Mesodermal cell (in vitro differentiated cells): Measurements from ENCODE around the gene JMJD8.

Experiments used
- H3K27ac ChIP-seq: 2 replicates; pipeline ENCODE4 v1.7.0; 2013; ENCODE audit warnings: mild to moderate bottlenecking, low read depth, low read length, moderate library complexity; ENCODE audit not compliant: severe bottlenecking
- H3K36me3 ChIP-seq: 2 replicates; pipeline ENCODE4 v1.7.1; 2013; ENCODE audit warnings: mild to moderate bottlenecking, low read length, moderate library complexity; ENCODE audit not compliant: control insufficient read depth, insufficient read depth
- H3K4me1 ChIP-seq: one replicate; pipeline ENCODE4 v1.7.1; 2013; ENCODE audit warnings: mild to moderate bottlenecking, low read length; ENCODE audit not compliant: insufficient read depth, control insufficient read depth, poor library complexity, severe bottlenecking
- H3K4me3 ChIP-seq: 2 replicates; pipeline ENCODE4 v1.7.0; 2013; ENCODE audit warnings: low read length, control low read depth, mild to moderate bottlenecking; ENCODE audit not compliant: insufficient read depth, poor library complexity, severe bottlenecking; ENCODE audit errors: extremely low read depth
- H3K9me3 ChIP-seq: 2 replicates; pipeline ENCODE4 v1.7.1; 2013; ENCODE audit warnings: mild to moderate bottlenecking, low read length, moderate library complexity; ENCODE audit not compliant: control insufficient read depth
- WGBS, 2 experiments: methylation state at CpG; one replicate each; pipeline ENCODE4 v1.1.5; 2013; ENCODE audit warnings: missing lambda C conversion rate in 2 of 2; ENCODE audit not compliant: insufficient coverage in 2 of 2; 5-methylcytosine and 5-hydroxymethylcytosine counted together

Gene JMJD8

DNA sequence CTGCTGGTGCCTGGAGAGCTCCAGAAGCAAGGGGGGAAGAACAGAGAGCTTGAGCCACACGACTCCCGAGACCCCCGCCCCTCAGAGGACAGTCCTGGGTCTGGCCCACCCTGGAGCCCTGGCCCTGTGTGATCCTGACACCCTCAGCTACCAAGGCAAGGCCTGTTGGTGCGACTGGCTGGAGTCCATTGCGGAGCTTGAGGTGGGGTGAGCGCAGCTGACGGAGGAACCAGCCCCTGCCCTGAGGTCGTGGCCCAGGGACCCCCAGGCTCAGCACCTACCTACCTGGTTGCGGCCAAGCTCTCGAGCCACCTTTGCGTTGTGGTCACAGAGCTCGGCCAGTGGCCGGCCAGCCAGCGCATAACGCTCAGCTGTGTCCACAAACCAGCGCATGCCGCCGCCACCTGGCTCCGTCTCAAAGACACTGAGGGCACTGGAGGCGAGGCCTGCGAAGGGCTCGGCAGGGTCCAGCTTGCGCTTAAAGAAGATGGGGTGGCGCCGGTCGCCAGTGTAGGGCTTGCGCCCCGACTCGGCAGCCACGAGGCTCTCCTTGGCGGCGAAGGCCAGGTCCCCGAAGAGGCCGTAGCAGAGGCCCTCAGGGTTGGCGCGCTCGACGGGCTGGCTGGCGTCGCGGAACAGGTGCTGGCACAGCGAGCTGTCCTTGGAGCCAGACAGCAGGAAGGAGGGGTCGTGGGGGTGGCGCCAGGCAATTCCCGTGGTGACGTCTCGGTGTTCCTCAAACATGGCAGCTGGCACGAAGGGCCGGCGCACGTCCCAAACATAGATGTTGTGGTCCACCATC, 2.5 kb upstream of the JMJD8 start:
- Histone ChIP-seq H3K36me3 (peaks cover 36% of the 10 kb centered on the region), H3K9me3 (no peaks in the 10 kb centered on the region), H3K27ac (no peak overlapping the region), H3K4me1 (peaks cover 13% of the 10 kb centered on the region), H3K4me3 (no peak overlapping the region)
- 96 to 97% methylated on average over 47 to 51 of the region's 51 CpGs for WGBS, 2 experiments

- peaks cover 20% of the 10 kb centered on the region for H3K4me1 ChIP-seq
- 86 to 95% methylated on average over 5 to 9 of the region's 10 CpGs for WGBS, 2 experiments
- H3K27ac ChIP-seq, result no peak overlapping the region
- H3K9me3 ChIP-seq, result no peaks in the 10 kb centered on the region
- H3K4me3 ChIP-seq, result no peak overlapping the region
- H3K36me3 ChIP-seq, result peaks cover 40% of the 10 kb centered on the region
Measured at GRCh38 chr16:685967-686366, 1.8 kb upstream of the JMJD8 start.

DNA sequence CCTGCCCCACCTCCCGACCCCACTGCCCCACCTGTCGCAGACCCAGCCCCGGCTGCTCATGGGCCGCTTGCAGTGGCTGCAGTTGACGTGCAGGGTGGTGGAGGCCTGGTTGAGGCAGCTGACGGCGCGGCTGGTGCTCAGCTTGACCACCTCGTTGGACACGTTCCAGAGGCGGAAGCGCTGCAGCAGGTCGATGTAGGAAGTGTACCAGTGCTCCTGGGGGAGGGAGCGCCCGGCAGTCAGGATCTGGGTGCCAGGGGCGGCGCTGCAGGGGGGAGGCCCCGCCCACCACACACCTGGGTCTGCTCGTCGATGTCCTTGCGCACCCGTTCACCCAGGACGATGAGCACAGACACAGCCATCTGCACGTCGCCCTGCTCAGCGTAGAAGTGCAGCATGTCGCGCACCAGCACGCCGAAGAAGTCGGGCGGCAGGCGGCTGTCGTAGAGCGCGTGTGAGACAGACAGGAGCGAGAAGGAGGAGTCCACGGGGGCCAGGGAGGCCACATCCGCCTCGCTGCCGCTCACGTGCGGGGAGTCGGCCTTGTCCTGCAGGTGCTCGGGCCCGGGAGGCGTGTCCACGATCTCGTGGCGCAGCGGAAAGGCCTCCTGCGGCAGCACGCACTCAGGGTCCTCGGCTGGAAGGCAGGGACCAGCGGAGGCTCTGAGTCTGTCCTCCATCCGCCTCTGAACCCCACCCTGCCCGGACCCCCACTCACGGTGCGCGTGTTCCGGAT, 995 bp upstream of the JMJD8 start:
- Histone ChIP-seq H3K9me3 (no peaks in the 10 kb centered on the region), H3K4me1 (peaks cover 22% of the 10 kb centered on the region), H3K4me3 (no peak overlapping the region), H3K36me3 (peaks cover 40% of the 10 kb centered on the region), H3K27ac (no peak overlapping the region)
- 97% methylated on average over 59 to 60 of the region's 61 CpGs for WGBS, 2 experiments

DNA sequence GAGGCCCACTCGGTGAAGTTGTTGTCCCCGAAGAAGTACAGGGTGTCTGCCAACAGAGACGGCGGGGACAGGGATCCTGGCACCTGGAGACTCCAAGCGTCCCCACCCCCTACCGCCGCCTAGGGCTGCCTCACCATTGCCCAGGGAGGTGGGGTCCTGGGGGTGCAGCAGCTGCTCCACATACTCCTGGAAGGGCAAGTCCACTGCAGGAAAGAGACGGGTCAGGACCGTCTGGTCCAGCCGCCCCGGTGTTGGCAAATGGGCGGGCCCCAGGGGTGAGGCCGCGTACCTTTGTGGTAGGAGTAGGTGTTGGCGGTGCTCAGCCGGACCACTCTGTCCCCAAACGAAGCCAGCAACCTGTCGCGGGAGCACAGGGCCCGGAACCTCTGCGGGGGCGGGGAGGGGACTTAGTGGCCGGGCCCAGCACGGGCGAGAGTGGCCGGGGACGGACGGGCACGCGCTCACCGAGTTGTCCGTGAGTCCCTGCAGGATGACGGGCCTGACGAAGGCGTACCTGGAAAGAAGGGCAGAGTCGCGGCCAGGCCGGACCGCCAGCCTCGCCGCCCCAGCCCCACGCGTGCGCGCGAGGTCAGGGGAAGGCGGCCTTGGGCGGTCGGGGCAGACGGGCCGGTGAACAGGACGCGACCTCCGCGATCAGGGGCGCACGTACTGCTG, 601 bp downstream of the JMJD8 start:
- 17 to 19% methylated on average over 50 to 53 of the region's 57 CpGs for WGBS, 2 experiments
- peak overlapping the region; percentile 62 for H3K4me3 ChIP-seq
- peak overlapping the region; percentile 45 for H3K27ac ChIP-seq
- peaks cover 12% of the 10 kb centered on the region for H3K4me1 ChIP-seq
- H3K9me3 ChIP-seq, result no peaks in the 10 kb centered on the region
- H3K36me3 ChIP-seq, result peaks cover 40% of the 10 kb centered on the region

- peak overlapping the region; percentile 62 for H3K4me3 ChIP-seq
- H3K36me3 ChIP-seq, result peaks cover 40% of the 10 kb centered on the region
- 94 to 95% methylated on average over 28 to 31 of the region's 36 CpGs for WGBS, 2 experiments
Measured at GRCh38 chr16:682493-683395, 1.4 kb downstream of the JMJD8 start.

DNA sequence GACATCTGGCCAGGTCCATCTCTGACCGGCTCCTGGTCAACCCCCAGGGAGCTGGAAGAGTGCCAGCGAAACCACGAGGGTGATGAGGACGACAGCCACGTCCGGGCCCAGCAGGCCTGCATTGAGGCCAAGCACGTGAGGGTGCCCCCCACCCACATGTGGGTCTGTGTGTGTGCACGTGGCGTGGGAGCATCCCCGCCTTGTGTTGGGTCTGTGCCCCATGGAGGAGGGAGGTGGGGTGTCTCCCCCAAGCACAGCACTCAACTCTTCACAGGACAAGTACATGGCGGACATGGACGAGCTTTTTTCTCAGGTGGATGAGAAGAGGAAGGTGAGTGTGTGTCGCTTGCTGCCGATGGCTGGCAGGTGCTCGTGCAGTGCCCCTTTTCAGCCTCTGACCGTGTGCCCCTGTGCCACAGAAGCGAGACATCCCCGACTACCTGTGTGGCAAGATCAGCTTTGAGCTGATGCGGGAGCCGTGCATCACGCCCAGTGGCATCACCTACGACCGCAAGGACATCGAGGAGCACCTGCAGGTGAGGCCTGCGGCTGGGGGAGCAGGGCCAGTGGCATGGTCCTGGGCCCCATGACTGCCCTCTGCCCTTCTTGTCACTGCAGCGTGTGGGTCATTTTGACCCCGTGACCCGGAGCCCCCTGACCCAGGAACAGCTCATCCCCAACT, 2.2 kb downstream of the JMJD8 start:
- Histone ChIP-seq H3K9me3 (no peaks in the 10 kb centered on the region), H3K4me1 (peaks cover 12% of the 10 kb centered on the region), H3K27ac (no peak overlapping the region), H3K4me3 (peak overlapping the region; percentile 78), H3K36me3 (peaks cover 37% of the 10 kb centered on the region)
- WGBS, 2 experiments, result 95 to 97% methylated on average over 22 to 27 of the region's 28 CpGs

More at GRCh38 chr16:682493-683395, 1.4 kb downstream of the JMJD8 start:
- Histone ChIP-seq H3K27ac (no peak overlapping the region), H3K4me1 (peaks cover 12% of the 10 kb centered on the region), H3K9me3 (no peaks in the 10 kb centered on the region)

DNA sequence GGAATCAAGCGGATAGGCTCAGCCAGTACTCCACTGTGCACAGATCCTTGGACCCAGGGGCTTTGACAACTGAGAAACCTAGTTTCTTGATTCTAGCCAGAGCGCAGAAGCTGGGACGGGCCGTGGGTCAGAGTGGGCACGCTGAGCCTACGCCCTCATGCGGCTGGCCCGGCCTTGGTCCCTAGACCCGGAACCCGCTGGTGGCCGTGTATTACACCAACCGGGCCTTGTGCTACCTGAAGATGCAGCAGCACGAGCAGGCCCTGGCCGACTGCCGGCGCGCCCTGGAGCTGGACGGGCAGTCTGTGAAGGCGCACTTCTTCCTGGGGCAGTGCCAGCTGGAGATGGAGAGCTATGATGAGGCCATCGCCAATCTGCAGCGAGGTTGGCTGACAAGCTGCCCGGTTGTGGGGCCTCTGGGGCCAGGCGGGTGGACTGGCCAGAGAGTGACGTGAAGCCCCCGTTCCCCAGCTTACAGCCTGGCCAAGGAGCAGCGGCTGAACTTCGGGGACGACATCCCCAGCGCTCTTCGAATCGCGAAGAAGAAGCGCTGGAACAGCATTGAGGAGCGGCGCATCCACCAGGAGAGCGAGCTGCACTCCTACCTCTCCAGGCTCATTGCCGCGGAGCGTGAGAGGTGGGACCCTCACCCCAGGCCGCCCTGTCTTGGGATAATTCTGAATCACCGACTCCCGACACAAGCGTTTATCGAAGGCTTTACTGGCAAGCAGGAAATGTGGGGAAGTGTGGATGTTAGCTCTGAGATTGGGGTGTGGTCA, 3.0 kb downstream of the JMJD8 start:
- Histone ChIP-seq H3K4me3 (peak overlapping the region; percentile 78), H3K27ac (peak overlapping the region; percentile 72), H3K36me3 (peaks cover 29% of the 10 kb centered on the region), H3K9me3 (no peaks in the 10 kb centered on the region), H3K4me1 (peaks cover 12% of the 10 kb centered on the region)
- WGBS, 2 experiments, result 60 to 63% methylated on average over 43 to 44 of the region's 44 CpGs

DNA sequence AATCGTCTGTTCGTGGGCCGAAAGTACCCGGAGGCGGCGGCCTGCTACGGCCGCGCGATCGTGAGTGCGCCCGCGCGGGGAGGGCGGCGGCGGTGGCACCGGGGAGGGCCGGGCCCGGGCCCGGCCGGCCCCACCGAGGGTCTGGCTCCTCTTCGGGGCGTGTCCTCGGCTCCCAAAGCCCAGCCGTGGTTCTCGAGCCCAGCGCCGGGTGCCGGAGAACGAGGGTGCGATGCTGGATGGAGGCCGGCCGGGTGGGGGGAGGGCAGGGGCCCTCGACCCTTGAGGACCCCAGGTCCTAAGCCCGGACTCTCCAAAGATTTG, 3.5 kb downstream of the JMJD8 start:
- peaks cover 28% of the 10 kb centered on the region for H3K36me3 ChIP-seq
- no peaks in the 10 kb centered on the region for H3K9me3 ChIP-seq
- H3K4me3 ChIP-seq, result peak overlapping the region; percentile 78
- peak overlapping the region; percentile 72 for H3K27ac ChIP-seq
- 0 to 1% methylated on average over 26 to 38 of the region's 38 CpGs for WGBS, 2 experiments
- H3K4me1 ChIP-seq, result peaks cover 12% of the 10 kb centered on the region

DNA sequence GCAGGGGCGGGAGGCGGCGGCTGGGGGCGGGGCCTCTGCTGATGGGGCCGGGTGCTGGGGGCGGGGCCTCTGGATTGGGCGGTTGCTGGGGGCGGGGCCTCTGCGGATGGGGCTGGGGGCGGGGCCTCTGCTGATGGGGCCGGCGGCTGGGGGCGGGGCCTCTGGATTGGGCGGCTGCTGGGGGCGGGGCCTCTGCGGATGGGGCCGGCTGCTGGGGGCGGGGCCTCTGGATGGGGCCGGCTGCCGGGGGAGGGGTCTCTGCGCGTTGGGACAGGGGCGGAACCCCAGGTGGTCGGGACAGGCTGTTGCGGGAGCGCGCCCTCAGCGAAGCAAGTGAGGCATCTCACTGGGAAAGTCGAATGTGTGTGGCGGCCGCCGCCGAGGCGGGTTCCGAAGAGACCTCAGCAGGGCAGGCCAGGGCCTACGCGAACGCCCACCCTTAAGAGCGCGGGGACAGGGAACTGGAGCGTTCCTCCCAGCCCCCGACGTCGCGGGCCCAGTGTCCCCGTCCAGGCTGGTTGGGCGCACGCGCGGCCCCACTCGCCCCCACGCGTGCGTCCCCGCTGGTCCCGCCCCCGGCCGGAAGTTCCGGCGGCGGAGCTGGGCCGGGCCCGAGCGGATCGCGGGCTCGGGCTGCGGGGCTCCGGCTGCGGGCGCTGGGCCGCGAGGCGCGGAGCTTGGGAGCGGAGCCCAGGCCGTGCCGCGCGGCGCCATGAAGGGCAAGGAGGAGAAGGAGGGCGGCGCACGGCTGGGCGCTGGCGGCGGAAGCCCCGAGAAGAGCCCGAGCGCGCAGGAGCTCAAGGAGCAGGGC, 4.1 kb downstream of the JMJD8 start, which contains the start of gene STUB1:
Gene STUB1 (plus strand): TSS at position 597 of the 811 bp plus-strand sequence. CDS start 116 bp downstream, at position 713.
- Histone ChIP-seq H3K36me3 (peaks cover 23% of the 10 kb centered on the region), H3K4me1 (peaks cover 17% of the 10 kb centered on the region), H3K4me3 (peak within 1 kb of the TSS; percentile 78), H3K27ac (peak within 1 kb of the TSS; percentile 72), H3K9me3 (no peaks in the 10 kb centered on the region)
- 0% methylated on average over 59 to 74 of the region's 91 CpGs for WGBS, 2 experiments
